Measurements from ENCODE around the gene TEX51. TPM values are rescaled to one million over a fixed set of nuclear protein-coding genes. Genes with fewer than 3 reads are reported as not detected.

TEX51 gene
- polyA plus RNA-seq, 1 experiment: not detected

DNA sequence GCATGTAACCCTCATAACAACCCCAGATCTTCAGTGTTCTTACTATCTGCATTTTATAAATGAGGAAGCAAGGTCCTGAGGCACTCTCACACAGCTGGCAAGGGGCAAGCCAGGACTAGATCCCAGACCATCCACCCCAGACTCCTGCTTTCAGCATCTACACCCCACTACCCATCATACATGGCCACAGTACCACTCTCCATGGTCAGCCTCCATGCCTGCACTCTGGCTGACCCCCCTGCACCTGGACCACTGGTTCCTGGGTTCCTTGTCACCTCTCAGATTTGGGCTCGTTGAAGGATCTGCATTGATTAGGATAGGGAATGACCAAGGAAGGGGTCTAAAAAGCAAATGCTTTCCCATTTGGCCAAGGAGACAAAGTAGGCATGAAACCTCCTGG is 36.0 kb upstream of the TEX51 start:
- DNase-seq (ENCODE audit: low read depth, low spot score): no peak
- TF ChIP-seq, protein P1, sequence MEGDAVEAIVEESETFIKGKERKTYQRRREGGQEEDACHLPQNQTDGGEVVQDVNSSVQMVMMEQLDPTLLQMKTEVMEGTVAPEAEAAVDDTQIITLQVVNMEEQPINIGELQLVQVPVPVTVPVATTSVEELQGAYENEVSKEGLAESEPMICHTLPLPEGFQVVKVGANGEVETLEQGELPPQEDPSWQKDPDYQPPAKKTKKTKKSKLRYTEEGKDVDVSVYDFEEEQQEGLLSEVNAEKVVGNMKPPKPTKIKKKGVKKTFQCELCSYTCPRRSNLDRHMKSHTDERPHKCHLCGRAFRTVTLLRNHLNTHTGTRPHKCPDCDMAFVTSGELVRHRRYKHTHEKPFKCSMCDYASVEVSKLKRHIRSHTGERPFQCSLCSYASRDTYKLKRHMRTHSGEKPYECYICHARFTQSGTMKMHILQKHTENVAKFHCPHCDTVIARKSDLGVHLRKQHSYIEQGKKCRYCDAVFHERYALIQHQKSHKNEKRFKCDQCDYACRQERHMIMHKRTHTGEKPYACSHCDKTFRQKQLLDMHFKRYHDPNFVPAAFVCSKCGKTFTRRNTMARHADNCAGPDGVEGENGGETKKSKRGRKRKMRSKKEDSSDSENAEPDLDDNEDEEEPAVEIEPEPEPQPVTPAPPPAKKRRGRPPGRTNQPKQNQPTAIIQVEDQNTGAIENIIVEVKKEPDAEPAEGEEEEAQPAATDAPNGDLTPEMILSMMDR (IDR thresholded peaks at IDR 0.05; ENCODE audit: low read depth, low read length): no peak
- ChIA-PET POLR2A (no interaction called here), CTCF (interaction anchor here (1.0 kb wide), 1 partner anchor 24 kb away, joined by 3 read pairs; no protein-coding TSS in a partner anchor)
- no peaks in the 10 kb centered on the region for H3K9me3 ChIP-seq (ENCODE audit: control insufficient read depth, insufficient read depth, low read length)
- no peaks in the 10 kb centered on the region for H3K27me3 ChIP-seq (ENCODE audit: control insufficient read depth, insufficient read depth, low read length)
- no peak overlapping the region for H3K4me3 ChIP-seq (ENCODE audit: low read depth, low read length)
- H3K27ac ChIP-seq (ENCODE audit: low read depth, low read length): no peak overlapping the region

DNA sequence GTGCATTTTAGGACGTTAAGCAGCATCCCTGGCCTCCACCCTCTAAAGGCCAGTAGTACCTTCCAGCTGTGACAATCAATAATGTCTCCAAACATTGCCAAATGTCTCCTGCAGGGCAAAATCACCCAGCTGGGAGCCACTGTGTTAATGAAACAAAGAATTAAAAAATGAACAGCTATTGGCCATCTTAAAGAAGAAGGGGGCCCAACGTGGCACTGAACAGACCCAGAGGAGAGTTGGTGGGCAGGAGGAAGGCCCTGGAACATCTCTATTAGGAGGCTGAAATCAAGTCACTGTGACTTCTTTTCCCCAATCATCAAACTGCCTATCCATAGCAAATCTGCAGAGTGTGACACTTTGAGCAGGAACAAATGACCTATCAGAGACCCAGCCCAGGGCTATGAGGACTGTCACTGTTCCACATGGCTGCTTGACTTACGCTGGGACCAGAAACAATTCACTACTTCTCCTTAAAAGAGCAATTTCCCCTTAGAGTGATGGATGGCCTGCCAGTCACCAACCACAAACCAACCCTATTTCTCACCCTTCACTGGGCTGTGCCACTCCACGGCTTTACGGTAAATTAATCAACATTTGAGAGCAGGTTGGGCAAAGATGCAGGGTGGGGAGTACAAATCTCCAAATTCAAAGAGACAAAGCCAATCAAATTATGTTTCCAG is 35.2 kb upstream of the TEX51 start:
- CTCF ChIA-PET: interaction anchor here (1.0 kb wide), 1 partner anchor 23 kb away, joined by 3 read pairs; no protein-coding TSS in a partner anchor
- TF ChIP-seq, protein P1 (IDR thresholded peaks at IDR 0.05; ENCODE audit: low read depth, low read length): no peak
- no peaks in the 10 kb centered on the region for H3K27me3 ChIP-seq (ENCODE audit: control insufficient read depth, insufficient read depth, low read length)
- POLR2A ChIA-PET: no interaction called here
- no peak overlapping the region for H3K27ac ChIP-seq (ENCODE audit: low read depth, low read length)
- H3K4me3 ChIP-seq (ENCODE audit: low read depth, low read length): no peak overlapping the region
- no peak for DNase-seq (ENCODE audit: low read depth, low spot score)
- no peaks in the 10 kb centered on the region for H3K9me3 ChIP-seq (ENCODE audit: control insufficient read depth, insufficient read depth, low read length)

DNA sequence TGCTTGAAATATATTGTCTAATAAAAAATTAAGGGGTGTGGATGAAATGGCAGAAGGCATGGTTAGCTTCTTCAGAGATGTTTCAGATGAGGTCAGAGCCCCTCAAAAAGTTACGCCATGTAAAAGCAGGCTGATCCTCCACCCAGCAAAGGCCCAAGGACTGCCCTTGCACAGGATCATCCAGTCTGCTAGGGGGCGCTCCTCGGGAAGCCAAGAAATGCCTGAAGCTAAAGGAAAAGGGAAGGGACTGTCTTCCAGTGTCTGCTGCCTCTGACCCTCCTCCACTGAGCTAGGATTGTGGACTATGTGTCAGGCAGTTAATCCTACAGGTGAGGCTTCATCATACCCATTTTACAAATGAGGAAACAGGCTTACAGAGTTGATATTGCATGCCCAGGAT is 33.8 kb upstream of the TEX51 start:
- POLR2A ChIA-PET: no interaction called here
- Histone ChIP-seq H3K9me3 (ENCODE audit: control insufficient read depth, insufficient read depth, low read length) (no peaks in the 10 kb centered on the region), H3K27ac (ENCODE audit: low read depth, low read length) (no peak overlapping the region), H3K27me3 (ENCODE audit: control insufficient read depth, insufficient read depth, low read length) (no peaks in the 10 kb centered on the region), H3K4me3 (ENCODE audit: low read depth, low read length) (no peak overlapping the region)
- TF ChIP-seq, protein P1 (IDR thresholded peaks at IDR 0.05; ENCODE audit: low read depth, low read length): peak; percentile 34
- CTCF ChIA-PET: no interaction called here
- no peak for DNase-seq (ENCODE audit: low read depth, low spot score)

DNA sequence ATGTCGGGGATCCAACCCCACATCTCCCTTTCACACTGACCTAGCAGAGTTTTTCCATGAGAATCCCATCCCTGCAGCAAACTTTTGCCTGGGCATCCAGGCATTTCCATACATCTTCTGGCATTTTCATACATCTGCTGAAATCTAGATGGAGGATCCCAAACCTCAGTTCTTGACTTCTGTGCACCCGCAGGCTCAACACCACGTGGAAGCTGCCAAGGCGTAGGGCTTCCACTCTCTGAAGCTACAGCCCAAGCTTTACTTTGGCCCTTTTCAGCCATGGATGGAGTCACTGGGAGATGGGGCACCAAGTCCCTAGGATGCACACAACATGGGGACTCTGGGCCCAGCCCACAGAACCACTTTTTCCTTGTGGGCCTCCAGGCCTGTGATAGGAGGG is 32.2 kb upstream of the TEX51 start:
- ChIA-PET POLR2A (no interaction called here), CTCF (no interaction called here)
- H3K27me3 ChIP-seq (ENCODE audit: control insufficient read depth, insufficient read depth, low read length): no peaks in the 10 kb centered on the region
- no peak for DNase-seq (ENCODE audit: low read depth, low spot score)
- no peaks in the 10 kb centered on the region for H3K9me3 ChIP-seq (ENCODE audit: control insufficient read depth, insufficient read depth, low read length)
- no peak overlapping the region for H3K27ac ChIP-seq (ENCODE audit: low read depth, low read length)
- TF ChIP-seq, protein P1 (IDR thresholded peaks at IDR 0.05; ENCODE audit: low read depth, low read length): no peak
- no peak overlapping the region for H3K4me3 ChIP-seq (ENCODE audit: low read depth, low read length)

DNA sequence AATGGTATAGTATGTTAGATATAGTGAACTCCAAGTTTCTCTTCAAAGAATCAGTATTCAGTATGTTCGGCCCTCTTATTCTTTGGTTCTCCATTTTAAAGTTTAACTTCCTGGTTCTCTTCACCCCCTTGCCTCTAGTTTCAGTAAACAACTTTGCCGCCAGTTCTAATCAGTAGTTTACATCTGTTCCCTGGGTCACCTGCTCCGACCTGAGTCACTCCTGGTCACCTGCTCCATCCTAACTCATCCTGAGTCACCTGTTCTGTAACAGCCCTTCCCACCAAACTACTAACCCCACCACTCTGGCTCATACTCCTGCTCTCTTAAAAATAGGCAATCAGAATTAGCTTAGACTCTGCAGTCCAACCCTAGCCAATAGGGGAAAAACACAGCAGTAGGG is 23.7 kb upstream of the TEX51 start:
- H3K27ac ChIP-seq (ENCODE audit: low read depth, low read length): no peak overlapping the region
- H3K27me3 ChIP-seq (ENCODE audit: control insufficient read depth, insufficient read depth, low read length): no peaks in the 10 kb centered on the region
- TF ChIP-seq, protein P1 (IDR thresholded peaks at IDR 0.05; ENCODE audit: low read depth, low read length): no peak
- 0 out of 2 replicates have a peak, but pooled peaks cover 4% of the 10 kb centered on the region for H3K9me3 ChIP-seq (ENCODE audit: control insufficient read depth, insufficient read depth, low read length)
- ChIA-PET CTCF (no interaction called here), POLR2A (no interaction called here)
- DNase-seq (ENCODE audit: low read depth, low spot score): no peak
- H3K4me3 ChIP-seq (ENCODE audit: low read depth, low read length): no peak overlapping the region

All from AG04450 (cell line).